ENCODE measurements around the gene SLC35B1.

DNA sequence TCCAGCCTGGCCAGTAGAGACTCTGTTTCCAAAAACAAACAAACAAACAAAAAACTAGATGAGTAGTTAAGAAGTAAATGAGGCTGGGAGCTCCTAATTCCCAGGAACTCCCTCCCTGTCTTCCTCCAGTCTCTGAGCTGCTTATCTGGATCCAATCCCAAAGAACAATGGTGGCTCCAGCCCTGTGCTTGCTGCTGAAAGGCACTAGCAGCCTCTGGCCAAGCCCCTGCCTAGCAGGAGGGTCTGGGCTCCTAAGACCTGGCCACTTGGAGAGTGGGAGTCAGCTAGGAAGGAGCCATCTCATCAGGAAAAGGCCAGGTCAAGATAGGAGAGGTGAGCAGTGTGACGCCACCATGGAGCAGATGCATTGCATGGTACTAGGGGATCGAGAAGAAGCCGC, 14.3 kb upstream of the SLC35B1 start:
- TF ChIP-seq, protein P1, sequence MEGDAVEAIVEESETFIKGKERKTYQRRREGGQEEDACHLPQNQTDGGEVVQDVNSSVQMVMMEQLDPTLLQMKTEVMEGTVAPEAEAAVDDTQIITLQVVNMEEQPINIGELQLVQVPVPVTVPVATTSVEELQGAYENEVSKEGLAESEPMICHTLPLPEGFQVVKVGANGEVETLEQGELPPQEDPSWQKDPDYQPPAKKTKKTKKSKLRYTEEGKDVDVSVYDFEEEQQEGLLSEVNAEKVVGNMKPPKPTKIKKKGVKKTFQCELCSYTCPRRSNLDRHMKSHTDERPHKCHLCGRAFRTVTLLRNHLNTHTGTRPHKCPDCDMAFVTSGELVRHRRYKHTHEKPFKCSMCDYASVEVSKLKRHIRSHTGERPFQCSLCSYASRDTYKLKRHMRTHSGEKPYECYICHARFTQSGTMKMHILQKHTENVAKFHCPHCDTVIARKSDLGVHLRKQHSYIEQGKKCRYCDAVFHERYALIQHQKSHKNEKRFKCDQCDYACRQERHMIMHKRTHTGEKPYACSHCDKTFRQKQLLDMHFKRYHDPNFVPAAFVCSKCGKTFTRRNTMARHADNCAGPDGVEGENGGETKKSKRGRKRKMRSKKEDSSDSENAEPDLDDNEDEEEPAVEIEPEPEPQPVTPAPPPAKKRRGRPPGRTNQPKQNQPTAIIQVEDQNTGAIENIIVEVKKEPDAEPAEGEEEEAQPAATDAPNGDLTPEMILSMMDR (IDR thresholded peaks at IDR 0.05) = no peak
- TF ChIP-seq, protein P2, sequence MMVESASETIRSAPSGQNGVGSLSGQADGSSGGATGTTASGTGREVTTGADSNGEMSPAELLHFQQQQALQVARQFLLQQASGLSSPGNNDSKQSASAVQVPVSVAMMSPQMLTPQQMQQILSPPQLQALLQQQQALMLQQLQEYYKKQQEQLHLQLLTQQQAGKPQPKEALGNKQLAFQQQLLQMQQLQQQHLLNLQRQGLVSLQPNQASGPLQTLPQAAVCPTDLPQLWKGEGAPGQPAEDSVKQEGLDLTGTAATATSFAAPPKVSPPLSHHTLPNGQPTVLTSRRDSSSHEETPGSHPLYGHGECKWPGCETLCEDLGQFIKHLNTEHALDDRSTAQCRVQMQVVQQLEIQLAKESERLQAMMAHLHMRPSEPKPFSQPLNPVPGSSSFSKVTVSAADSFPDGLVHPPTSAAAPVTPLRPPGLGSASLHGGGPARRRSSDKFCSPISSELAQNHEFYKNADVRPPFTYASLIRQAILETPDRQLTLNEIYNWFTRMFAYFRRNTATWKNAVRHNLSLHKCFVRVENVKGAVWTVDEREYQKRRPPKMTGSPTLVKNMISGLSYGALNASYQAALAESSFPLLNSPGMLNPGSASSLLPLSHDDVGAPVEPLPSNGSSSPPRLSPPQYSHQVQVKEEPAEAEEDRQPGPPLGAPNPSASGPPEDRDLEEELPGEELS (CRISPR knock-in tag; IDR thresholded peaks at IDR 0.05) = no peak
- TF ChIP-seq TP53 (CRISPR knock-in tag; IDR thresholded peaks at IDR 0.05) = no peak
- TF ChIP-seq, protein P3, sequence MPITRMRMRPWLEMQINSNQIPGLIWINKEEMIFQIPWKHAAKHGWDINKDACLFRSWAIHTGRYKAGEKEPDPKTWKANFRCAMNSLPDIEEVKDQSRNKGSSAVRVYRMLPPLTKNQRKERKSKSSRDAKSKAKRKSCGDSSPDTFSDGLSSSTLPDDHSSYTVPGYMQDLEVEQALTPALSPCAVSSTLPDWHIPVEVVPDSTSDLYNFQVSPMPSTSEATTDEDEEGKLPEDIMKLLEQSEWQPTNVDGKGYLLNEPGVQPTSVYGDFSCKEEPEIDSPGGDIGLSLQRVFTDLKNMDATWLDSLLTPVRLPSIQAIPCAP (CRISPR knock-in tag; IDR thresholded peaks at IDR 0.05) = no peak
- TF ChIP-seq, protein P4, sequence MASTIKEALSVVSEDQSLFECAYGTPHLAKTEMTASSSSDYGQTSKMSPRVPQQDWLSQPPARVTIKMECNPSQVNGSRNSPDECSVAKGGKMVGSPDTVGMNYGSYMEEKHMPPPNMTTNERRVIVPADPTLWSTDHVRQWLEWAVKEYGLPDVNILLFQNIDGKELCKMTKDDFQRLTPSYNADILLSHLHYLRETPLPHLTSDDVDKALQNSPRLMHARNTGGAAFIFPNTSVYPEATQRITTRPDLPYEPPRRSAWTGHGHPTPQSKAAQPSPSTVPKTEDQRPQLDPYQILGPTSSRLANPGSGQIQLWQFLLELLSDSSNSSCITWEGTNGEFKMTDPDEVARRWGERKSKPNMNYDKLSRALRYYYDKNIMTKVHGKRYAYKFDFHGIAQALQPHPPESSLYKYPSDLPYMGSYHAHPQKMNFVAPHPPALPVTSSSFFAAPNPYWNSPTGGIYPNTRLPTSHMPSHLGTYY (CRISPR knock-in tag; IDR thresholded peaks at IDR 0.05) = no peak

All from WTC11 (cell line).